Heart left ventricle (tissue), 16 donors: ENCODE data around the gene TERT. TPM values are rescaled to one million over a fixed set of nuclear protein-coding genes. Genes with fewer than 3 reads are reported as not detected.

Source experiments
- ATAC-seq, 4 donors: fragments of 200-7000 bp; cut with Tn5 transposase; one replicate each; pipeline ENCODE4 v1.9.1; 2020 to 2022; ENCODE audit warnings: moderate library complexity in 4 of 4, mild to moderate bottlenecking in 3 of 4, moderate number of reproducible peaks in 1 of 4
- DNase-seq, 5 donors: peaks; one replicate each; pipeline ENCODE4 v3.0.0-alpha.2; 2020
- H3K27ac ChIP-seq, 12 donors: fragments of 200-600 bp; sonication (generic) in 4 of 12; one replicate each; pipeline versions ENCODE4 v1.5.0 to v1.8.0; 2016 to 2022; ENCODE audit warnings: mild to moderate bottlenecking in 2 of 12
- H3K27me3 ChIP-seq, 9 donors: fragments of 200-600 bp; sonication (generic) in 2 of 9; one replicate each; pipeline versions ENCODE4 v1.5.1 to v1.8.0; 2016 to 2022; ENCODE audit warnings: mild to moderate bottlenecking in 3 of 9
- H3K36me3 ChIP-seq, 9 donors: fragments of 200-600 bp; sonication (generic) in 2 of 9; one replicate each; pipeline versions ENCODE4 v1.5.0 to v1.8.0; 2018 to 2022; ENCODE audit warnings: mild to moderate bottlenecking in 2 of 9
- H3K4me1 ChIP-seq, 12 donors: fragments of 200-600 bp; sonication (generic) in 4 of 12; one replicate each; pipeline versions ENCODE4 v1.5.0 to v1.8.0; 2016 to 2022; ENCODE audit warnings: mild to moderate bottlenecking in 3 of 12
- H3K4me3 ChIP-seq, 12 donors: fragments of 200-600 bp; sonication (generic) in 4 of 12; one replicate each; pipeline versions ENCODE4 v1.5.0 to v1.8.0; 2017 to 2022; ENCODE audit warnings: mild to moderate bottlenecking in 9 of 12, moderate library complexity in 4 of 12
- H3K9me3 ChIP-seq, 12 donors: fragments of 200-600 bp; sonication (generic) in 4 of 12; one replicate each; pipeline versions ENCODE4 v1.5.0 to v1.8.0; 2016 to 2022; ENCODE audit warnings: mild to moderate bottlenecking in 1 of 12
- CTCF ChIP-seq, 12 donors: fragments of 200-600 bp; sonication (generic) in 4 of 12; IDR thresholded peaks; one replicate each; pipeline versions ENCODE4 v1.5.0 to v1.8.0; 2018 to 2022; ENCODE audit warnings: antibody characterized with exemption in 12 of 12, mild to moderate bottlenecking in 5 of 12
- POLR2A ChIP-seq, 2 donors: fragments of 450-650 bp; IDR thresholded peaks; one replicate each; pipeline ENCODE4 v1.6.1; 2017; ENCODE audit warnings: antibody characterized with exemption in 2 of 2, mild to moderate bottlenecking in 2 of 2, moderate library complexity in 2 of 2
- WGBS, 4 donors: extraction: QIAGEN DNeasy Blood & Tissue Kit in 2 of 4; methylation state at CpG; one replicate each; pipeline versions ENCODE4 v1.1.5 to v1.1.7; 2013 to 2018; 5-methylcytosine and 5-hydroxymethylcytosine counted together
- intact Hi-C, 10 donors: fragments of 100-400 bp; cut with DNase I; formaldehyde crosslinking; loops; one replicate each; pipeline versions ENCODE4 v1.11.1 to v1.14.2; 2022
- polyA plus RNA-seq, 2 donors: library from polyadenylated mRNA; stranded (reverse); fragments of 200-250 nt; gene quantifications; one replicate each; pipeline ENCODE4 v1.2.3, GENCODE V29; 2013
- total RNA-seq, 9 donors: library from RNA; depleted of rRNA in 2 of 9; stranded (reverse); fragments of >200 nt in 2 of 9; fragmentation: NEBNext Ultra II Directional in 3 of 9; extraction: Animal tissue kit (Norgen Biotek cat#: 25700) in 3 of 9; gene quantifications; one replicate each; pipeline versions ENCODE4 v1.1.0 to v1.2.4, GENCODE V29; 2016 to 2023
- donor health status: ischemic (EF 13 %, LVEDD 7.1; RV severe dilation, severe dysfunction).
- donor health status: healthy with polysubstance abuse.
- donor health status: DM: no; HTN: yes; CAD: no.
- donor health status: DM: no; HTN: no; CAD: no.
- donor health status: ischemic (EF 25% LVEDD 6.9; RV normal size, moderate dysfunction).
- donor health status: ischemic (EF 25% LVEDD 5.7; RV mildly dilated, moderate dysfunction).
- donor health status: healthy.
- donor health status: DM: yes; HTN: yes; CAD: no.
- donor health status: ischemic (EF 35%, LVEDD 5.7; RV mildly dilated, moderate dysfunction).
- donor health status: nonischemic (EF 11% LVEDD 7.7; RV severe dilation, severe dysfunction).
- donor health status: DM: yes; HTN: yes; CAD: no.
- donor health status: PGD.
- donor health status: ischemic (EF 29% LVEDD 5.4; RV normal size, mild dysfunction).
- donor health status: nonischemic (EF 23%, LVEDD 6.1; RV moderate dilation, normal function).

TERT gene
- total and polyA plus RNA-seq, 11 donors: not detected

- Histone ChIP-seq H3K27me3 (no peaks in the 10 kb centered on the region), H3K4me3 (no peak overlapping the region), H3K9me3 (no peaks in the 10 kb centered on the region), H3K27ac (no peak overlapping the region), H3K4me1 (peaks cover 0 to 14% (median 0%) of the 10 kb centered on the region in 12 donors), H3K36me3 (peaks cover 0 to 85% (median 75%) of the 10 kb centered on the region in 9 donors)
- WGBS, 4 donors: 90 to 92% (median 91%) methylated on average over 35 to 36 of the region's 36 CpGs
- DNase-seq (peak in 1 of 5 donors; percentile 16), ATAC-seq (no peak)
- TF ChIP-seq CTCF (IDR thresholded peaks at IDR 0.05) (no peak), POLR2A (IDR thresholded peaks at IDR 0.05) (no peak)
- intact Hi-C loops: no loop called here
These were observed 25.8 kb upstream of the TERT start for GRCh38 chr5:1320436-1321344.

GRCh38 chr5:1319436-1320256, 24.8 kb upstream of the TERT start:
- no peaks in the 10 kb centered on the region for H3K9me3 ChIP-seq
- TF ChIP-seq POLR2A (IDR thresholded peaks at IDR 0.05): no peak
- TF ChIP-seq CTCF (IDR thresholded peaks at IDR 0.05): no peak
- no peak for DNase-seq
- peaks cover 0 to 75% (median 66%) of the 10 kb centered on the region in 9 donors for H3K36me3 ChIP-seq
- intact Hi-C loops: no loop called here
- no peak overlapping the region for H3K27ac ChIP-seq
- 89 to 92% (median 91%) methylated on average over 9 to 21 of the region's 21 CpGs for WGBS, 4 donors
- no peak overlapping the region for H3K4me3 ChIP-seq
- ATAC-seq: peak in 1 of 4 donors; percentile 14
- no peaks in the 10 kb centered on the region for H3K27me3 ChIP-seq
- H3K4me1 ChIP-seq: peaks cover 0 to 23% (median 0%) of the 10 kb centered on the region in 12 donors

GRCh38 chr5:1318659-1319251, 23.9 kb upstream of the TERT start:
- Histone ChIP-seq H3K4me3 (no peak overlapping the region), H3K27ac (no peak overlapping the region), H3K36me3 (peaks cover 0 to 66% (median 57%) of the 10 kb centered on the region in 9 donors), H3K4me1 (peaks cover 0 to 30% (median 0%) of the 10 kb centered on the region in 12 donors), H3K9me3 (no peaks in the 10 kb centered on the region), H3K27me3 (no peaks in the 10 kb centered on the region)
- 93 to 95% (median 94%) methylated on average over 26 to 29 of the region's 29 CpGs for WGBS, 4 donors
- peak in 1 of 5 donors; percentile 21 for DNase-seq
- TF ChIP-seq POLR2A (IDR thresholded peaks at IDR 0.05) (no peak), CTCF (IDR thresholded peaks at IDR 0.05) (no peak)
- ATAC-seq: no peak
- intact Hi-C loops: no loop called here
